GM21723 (cell line): ENCODE data around the gene PCDH19.

Source experiments
- ATAC-seq: cut with Tn5 transposase; IDR thresholded peaks from one replicate; pipeline ENCODE4 v1.9.1; 2021; ENCODE audit warnings: mild to moderate bottlenecking, moderate library complexity; ENCODE audit not compliant: unreplicated experiment

Gene PCDH19

DNA sequence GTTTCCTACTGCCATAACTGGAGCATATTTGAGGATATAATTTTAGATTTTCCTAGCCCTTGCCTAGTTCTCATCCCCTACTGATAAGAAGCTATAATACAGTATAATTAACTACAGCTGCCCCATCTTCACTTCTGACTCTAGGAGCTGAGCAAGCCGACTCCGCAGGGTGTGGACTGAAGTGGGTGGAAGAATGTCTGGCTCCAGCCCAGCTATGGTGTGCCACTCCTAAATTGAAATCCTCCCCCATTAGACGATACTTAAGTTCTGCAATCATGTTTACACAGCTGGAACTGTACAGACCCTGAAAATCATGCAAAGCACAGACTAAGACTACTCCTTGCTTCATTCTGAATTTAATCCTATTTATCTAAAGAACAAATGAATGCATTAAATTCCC lies 93.1 kb downstream of the PCDH19 start:
- no peak for ATAC-seq

DNA sequence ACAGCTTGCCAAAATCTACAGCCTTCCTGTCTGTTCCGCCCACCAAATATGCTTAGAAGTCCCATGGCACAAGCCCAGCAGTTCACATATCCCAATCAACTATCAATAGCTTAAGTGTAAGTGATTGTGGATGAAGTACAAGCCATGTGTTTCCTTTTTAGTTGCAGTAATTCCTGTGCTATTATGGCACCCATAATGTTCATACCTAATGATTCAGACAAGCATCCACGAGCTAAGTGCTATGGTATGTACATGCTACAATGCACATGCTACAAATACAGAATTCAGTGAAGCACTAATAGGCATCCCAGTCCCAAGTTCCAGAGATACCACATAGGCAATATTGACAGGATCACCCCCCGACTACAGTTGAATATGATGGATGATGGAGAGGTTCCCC lies 94.5 kb downstream of the PCDH19 start:
- no peak for ATAC-seq

DNA sequence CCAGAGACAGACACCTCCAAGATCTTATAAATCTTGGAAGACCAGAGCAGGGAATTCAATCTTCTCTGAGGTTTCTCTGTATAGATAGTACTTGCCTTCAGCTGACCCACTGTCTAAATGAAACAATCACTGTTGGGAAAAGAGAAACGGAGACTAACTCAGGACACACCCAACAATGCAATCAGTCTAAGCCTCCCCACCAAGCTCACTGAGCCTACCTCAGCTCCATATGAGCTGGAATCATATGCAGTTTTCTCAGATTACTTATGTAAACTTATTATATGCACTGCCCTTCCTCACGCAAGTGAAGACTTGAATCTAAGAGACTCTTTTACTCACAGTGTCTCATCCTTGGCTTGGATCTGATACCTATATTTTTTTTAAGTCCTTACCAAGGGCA lies 110.5 kb downstream of the PCDH19 start:
- ATAC-seq = no peak

DNA sequence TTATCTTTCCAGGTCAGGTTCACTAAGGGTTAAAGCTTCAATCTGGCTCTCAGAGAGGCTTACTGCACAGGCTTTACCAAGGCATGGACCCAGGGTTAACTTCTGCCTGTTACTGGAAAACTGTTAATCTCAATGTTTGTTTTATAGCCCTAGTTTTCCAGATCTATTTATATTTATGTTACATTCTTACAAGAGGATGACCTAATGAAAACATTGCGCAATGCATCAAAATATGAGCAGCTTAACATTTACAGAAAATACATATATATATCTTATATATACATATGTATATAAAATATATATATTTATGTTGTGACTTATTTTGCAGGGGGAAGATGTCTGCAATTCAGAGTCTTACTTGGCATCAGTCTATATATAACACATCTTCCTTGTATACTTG lies 112.3 kb downstream of the PCDH19 start:
- ATAC-seq = no peak

DNA sequence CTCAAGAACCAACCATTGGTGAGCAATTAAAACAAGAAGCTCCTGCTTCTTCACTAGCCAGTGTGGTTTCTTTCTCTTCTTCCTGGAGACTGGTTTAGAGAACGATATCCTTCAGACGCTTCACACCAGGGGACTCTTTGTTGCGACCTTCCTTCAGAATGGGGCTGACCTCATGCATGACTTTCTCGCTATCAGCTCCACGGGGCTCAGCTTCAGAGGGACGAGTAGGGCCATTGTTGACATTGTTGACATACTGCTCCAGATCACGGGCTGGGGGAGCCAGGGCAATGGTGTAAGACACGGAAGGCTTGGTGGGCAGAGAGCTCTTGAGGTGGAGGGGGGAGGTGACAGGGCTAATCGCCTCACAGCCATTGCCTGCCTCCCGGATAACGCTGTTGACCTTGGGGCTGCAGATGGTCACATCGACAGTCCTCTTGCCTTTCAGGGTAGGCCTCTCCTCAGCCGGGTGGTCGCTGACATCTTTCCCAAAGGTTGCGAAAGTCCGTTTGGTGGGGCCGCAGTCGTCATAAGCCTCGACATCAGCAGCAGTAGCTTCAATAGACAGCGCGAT lies 113.8 kb downstream of the PCDH19 start:
- ATAC-seq = no peak

DNA sequence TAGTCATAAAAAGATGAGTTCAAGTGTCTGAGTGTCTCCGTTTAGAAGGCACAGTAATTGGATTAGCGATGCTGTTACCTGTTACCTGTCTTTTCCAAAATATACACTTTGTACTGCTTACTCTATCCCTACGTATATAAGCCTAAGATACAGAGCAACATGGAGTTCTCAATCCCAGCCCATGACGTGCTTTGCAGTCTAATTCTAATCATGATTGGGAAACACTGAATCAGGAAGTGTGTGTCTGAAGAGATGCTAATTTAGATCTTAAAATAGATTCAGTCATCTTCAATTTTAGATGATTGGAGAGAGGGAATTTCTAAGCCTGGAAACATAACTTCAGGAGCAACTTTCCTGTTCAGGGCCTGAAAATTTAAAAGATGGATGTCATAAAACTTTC lies 115.1 kb downstream of the PCDH19 start:
- no peak for ATAC-seq

DNA sequence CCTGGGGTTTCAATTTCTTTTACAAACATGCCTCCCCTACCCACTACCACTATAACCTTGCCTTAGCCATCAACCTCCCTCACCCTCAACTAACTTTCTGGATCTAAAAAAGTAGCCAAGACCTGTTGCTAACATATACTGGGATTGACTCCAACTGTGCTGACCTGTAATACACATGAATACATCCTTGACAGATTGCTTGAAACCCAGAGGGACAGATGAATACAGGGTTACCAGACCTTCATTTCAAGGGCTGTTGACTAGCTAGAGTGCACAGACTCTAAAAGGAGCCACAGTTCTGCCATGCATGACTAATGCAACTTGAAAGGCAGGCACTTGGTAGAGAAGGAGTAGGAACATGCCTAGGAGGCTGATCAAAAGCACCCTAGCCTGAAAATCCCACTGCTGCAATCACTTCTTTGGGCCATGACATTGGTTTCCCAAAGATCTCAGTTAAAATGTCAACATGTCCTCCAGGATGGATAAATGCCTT lies 121.0 kb downstream of the PCDH19 start:
- no peak for ATAC-seq

DNA sequence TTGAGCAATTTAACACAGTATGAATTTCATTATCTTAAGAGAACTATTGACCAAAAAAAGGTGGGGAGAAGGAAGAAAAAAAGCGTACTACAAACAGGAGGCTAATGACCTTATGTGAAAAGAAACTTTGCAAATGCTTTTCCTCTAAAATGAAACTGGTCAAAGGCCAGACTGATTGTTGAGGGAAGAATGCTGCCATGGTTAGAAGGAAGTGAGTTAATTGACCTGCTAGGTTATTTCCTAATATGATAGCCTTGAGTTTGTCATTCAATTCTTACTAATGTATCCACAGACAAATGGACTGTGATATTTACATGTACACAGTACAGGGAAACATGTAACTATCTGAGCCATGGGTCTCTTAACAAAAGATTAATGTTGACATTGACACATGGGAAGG lies 132.8 kb downstream of the PCDH19 start:
- no peak for ATAC-seq

DNA sequence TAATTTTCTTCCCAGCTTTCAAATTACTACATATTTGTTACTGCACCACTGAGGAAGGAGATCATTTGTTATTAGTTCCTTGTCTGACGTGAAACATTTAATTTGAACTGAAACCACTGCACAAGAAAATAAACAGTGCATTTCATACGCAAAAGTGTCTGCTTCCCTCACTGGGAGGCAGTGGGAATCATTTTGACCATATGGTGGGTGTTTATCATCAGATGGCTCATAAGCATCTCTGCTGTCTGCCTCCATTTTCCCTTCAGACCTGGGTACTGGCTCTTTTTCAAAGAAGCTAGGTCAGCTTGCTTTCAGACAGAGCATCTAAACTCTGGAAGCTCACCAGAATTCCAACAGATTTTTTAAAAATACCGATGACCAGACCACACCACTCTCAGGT lies 135.2 kb downstream of the PCDH19 start:
- no peak for ATAC-seq

DNA sequence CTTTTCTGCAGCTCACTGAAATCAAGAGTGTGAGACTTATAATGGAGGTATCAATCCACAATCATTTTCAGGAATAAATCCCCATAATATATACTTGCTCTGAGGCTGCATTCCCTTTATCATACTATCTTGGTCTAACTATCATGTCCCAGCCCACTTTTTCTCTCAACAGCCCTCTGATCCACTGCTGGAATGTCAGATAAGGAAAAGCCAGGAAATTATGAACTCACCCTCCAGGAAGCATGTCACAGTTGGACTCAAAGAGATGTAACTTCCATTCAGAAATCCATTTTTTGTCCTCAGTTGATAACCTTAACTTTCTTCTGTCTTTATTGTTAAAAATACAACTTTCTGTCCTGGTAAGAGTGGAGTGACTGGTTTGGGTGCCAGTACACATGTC lies 144.9 kb downstream of the PCDH19 start:
- no peak for ATAC-seq

DNA sequence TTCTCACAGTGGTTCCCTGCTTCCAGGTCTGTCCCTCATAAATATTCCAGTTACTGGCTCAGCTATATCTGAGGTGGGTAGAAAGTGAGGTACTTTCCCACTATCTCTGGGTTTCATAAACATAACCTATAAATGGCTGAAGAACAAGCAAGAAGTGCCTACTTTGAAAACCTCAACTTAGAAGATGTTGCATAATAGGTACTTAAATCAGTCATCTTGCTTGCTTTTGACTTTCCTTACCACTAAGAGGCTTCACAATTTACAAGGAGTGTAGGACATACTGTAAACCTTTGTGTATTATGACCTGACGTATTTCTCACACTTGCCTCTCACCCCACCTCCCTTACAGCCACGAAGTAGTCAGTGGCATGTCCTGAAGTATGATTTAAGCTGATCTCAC lies 145.9 kb downstream of the PCDH19 start:
- ATAC-seq = peak; percentile 93

DNA sequence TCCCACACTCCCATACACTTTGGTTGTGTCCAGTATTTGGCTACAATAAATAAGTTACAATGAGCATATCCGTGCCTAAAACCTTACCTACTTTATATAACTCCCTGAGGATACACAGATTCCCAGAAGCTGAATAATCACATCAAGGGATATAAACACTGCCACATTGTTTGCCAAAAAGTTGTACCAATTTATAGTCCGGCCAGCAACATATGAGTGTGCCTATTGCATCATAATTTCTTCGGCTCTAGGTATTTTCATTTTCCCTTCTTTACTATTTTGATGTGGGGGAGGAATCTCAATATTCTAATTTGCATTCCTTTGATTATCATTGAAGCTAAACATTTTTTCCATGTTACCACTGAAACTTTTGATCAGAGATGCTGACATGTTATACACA lies 146.4 kb downstream of the PCDH19 start:
- no peak for ATAC-seq

DNA sequence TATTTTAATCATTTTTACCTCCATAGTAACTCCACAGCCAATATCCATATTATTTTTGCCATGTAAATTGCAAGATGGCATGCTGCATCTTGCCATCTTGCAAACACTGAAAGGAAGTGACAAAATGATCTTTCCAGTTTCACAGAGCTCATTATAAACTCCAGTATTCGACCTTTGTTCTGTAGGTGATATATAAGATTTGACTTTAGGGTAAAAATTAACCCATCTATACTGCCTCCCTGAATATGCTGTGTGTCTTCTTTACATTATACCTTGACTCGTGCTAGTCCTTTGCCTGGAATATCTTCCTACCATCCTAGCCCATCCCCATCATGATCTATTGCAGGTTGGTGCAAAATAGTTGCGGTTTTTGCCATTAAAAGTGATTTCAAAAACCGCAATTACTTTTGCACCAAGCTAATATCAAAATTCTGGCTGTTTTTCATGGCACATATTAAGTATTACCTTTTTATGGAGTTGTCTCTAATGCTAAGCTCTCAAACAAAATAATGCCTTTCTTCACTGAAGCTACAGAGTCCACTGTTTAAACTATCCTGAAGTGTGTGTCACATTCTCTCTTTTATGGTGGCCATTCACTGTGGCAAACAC lies 161.1 kb downstream of the PCDH19 start:
- ATAC-seq = no peak

DNA sequence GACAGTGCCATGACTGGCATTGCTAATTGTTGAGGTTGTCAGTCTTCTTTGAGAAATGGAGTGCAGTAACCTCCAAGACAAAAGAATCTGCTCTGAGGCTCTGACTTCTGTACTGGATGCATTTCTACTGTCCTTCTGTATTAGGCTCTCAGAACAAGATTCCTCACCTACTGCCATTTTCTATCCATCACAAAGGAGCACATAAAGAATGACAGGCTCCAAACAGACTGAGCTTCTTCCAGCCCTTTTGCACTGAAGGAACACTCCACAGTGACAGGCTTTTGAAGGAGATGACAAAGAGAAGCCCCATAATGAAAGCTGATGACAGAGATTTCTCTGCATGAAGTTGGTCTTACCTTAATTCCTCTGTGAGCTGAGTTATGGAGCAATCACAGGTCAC lies 162.2 kb downstream of the PCDH19 start:
- no peak for ATAC-seq

DNA sequence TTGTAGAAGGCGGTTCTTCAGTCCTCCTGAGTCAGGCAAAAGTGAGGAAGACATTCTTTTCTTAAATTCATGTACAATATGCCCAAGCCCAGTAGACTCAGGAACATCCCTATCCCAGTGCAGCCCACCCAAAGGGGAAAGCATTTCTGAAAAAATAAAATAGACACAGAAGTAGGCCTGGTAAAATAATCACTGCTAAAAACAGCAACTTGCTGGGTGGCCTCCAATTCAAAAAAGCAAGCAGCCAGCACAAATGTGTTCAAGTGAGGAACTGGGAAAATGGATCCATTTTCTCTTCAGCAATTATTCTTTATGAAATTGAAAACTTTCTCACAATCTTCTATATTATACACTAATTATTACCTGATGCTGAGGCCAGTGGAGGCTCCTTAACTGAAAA lies 165.4 kb downstream of the PCDH19 start:
- ATAC-seq = no peak
